ENCODE results near the gene F8.

- no peak for TF ChIP-seq CTCF (IDR thresholded peaks at IDR 0.05)
- no peak for TF ChIP-seq POLR2A (IDR thresholded peaks at IDR 0.05)
Measured at GRCh38 chrX:154809939-154810665, 212.4 kb downstream of the F8 start.
